HL-60 (cell line): Measurements from ENCODE around the gene NTSR2.

Experiments
- GABPA ChIP-seq: IDR thresholded peaks from 2 replicates; pipeline ENCODE4 v1.6.1; 2012; ENCODE audit warnings: low read depth
- TF ChIP-seq, protein P1 (sequence below): IDR thresholded peaks from one replicate; pipeline ENCODE4 v1.5.1; 2011; ENCODE audit warnings: low read length, control low read depth, inconsistent platforms; ENCODE audit not compliant: insufficient read depth
- TF ChIP-seq, protein P2 (sequence below): IDR thresholded peaks from 2 replicates; pipeline ENCODE4 v1.6.1; 2012; ENCODE audit warnings: low read depth; ENCODE audit not compliant: insufficient replicate concordance

GRCh38 chr2:11683966-11684365 is 14.0 kb upstream of the NTSR2 start:
- TF ChIP-seq, protein P1, sequence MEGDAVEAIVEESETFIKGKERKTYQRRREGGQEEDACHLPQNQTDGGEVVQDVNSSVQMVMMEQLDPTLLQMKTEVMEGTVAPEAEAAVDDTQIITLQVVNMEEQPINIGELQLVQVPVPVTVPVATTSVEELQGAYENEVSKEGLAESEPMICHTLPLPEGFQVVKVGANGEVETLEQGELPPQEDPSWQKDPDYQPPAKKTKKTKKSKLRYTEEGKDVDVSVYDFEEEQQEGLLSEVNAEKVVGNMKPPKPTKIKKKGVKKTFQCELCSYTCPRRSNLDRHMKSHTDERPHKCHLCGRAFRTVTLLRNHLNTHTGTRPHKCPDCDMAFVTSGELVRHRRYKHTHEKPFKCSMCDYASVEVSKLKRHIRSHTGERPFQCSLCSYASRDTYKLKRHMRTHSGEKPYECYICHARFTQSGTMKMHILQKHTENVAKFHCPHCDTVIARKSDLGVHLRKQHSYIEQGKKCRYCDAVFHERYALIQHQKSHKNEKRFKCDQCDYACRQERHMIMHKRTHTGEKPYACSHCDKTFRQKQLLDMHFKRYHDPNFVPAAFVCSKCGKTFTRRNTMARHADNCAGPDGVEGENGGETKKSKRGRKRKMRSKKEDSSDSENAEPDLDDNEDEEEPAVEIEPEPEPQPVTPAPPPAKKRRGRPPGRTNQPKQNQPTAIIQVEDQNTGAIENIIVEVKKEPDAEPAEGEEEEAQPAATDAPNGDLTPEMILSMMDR = no peak
- no peak for TF ChIP-seq GABPA
- TF ChIP-seq, protein P2, sequence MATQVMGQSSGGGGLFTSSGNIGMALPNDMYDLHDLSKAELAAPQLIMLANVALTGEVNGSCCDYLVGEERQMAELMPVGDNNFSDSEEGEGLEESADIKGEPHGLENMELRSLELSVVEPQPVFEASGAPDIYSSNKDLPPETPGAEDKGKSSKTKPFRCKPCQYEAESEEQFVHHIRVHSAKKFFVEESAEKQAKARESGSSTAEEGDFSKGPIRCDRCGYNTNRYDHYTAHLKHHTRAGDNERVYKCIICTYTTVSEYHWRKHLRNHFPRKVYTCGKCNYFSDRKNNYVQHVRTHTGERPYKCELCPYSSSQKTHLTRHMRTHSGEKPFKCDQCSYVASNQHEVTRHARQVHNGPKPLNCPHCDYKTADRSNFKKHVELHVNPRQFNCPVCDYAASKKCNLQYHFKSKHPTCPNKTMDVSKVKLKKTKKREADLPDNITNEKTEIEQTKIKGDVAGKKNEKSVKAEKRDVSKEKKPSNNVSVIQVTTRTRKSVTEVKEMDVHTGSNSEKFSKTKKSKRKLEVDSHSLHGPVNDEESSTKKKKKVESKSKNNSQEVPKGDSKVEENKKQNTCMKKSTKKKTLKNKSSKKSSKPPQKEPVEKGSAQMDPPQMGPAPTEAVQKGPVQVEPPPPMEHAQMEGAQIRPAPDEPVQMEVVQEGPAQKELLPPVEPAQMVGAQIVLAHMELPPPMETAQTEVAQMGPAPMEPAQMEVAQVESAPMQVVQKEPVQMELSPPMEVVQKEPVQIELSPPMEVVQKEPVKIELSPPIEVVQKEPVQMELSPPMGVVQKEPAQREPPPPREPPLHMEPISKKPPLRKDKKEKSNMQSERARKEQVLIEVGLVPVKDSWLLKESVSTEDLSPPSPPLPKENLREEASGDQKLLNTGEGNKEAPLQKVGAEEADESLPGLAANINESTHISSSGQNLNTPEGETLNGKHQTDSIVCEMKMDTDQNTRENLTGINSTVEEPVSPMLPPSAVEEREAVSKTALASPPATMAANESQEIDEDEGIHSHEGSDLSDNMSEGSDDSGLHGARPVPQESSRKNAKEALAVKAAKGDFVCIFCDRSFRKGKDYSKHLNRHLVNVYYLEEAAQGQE = no peak
